NT2/D1 (cell line): Measurements from ENCODE around the gene ACIN1.

Experiments used
- YY1 ChIP-seq: IDR thresholded peaks from 2 replicates; pipeline ENCODE4 v1.6.1; 2011; ENCODE audit not compliant: insufficient read length, insufficient read depth
- ZNF274 ChIP-seq: IDR thresholded peaks from 2 replicates; pipeline ENCODE4 v1.6.1; 2011; ENCODE audit warnings: mild to moderate bottlenecking, low read depth, low read length

DNA sequence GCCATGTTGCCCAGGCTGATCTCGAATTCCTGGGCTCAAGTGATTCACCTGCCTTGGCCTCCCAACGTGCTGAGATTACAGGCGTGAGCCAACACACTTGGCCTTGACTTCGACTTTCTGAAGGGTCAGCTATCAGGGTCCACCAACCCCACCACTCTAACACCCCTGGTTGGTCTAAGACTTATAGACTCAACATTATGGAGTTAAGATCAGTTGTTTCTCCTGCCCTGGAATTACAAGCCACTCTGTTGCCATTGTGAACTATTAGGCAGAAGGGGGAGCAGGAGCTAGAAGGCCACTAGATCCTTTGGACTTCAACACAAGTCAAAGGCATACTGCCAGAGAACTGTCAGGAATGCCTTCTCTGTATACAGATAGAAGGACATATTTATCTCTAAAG, 54.8 kb downstream of the ACIN1 start:
- no peak for TF ChIP-seq YY1
- TF ChIP-seq ZNF274: no peak
